ENCODE data around the gene TPM3.

- TF ChIP-seq EP300 (IDR thresholded peaks at IDR 0.05), result no peak
- TF ChIP-seq CTCF (IDR thresholded peaks at IDR 0.05), result no peak
- no peak for TF ChIP-seq POLR2A (IDR thresholded peaks at IDR 0.05)
- TF ChIP-seq POLR2AphosphoS5 (IDR thresholded peaks at IDR 0.05), result no peak
Measured at GRCh38 chr1:154167461-154167860, 24.4 kb downstream of the TPM3 start.

Data from stomach (tissue), 4 donors.